GM19239 (cell line): Measurements from ENCODE around the gene PFN3.
A peak's percentile ranks its signal among the peaks of the same experiment; 100 is the strongest.
"Not testable (repeated sequence)": the region's sequence is repeated elsewhere in the genome, so short reads cannot be mapped to it uniquely, and the experiment has no call there.

Experiments
- DNase-seq: peaks from one replicate; pipeline ENCODE4 v3.0.0; 2011; ENCODE audit warnings: low spot score; ENCODE audit not compliant: insufficient read length
- FAIRE-seq: peaks from 2 replicates; lab custom pipeline; 2011; peaks lifted over from hg19 to GRCh38; lab: Jason Lieb, UNC

The PFN3 gene

GRCh38 chr5:177377851-177378776 is 22.3 kb downstream of the PFN3 start:
- DNase-seq (no peak), FAIRE-seq (no peak)

- no peak for FAIRE-seq
Measured at GRCh38 chr5:177376107-177376506, 24.4 kb downstream of the PFN3 start.

GRCh38 chr5:177375516-177375915 is 24.9 kb downstream of the PFN3 start:
- DNase-seq, result not testable (repeated sequence)

More at GRCh38 chr5:177376107-177376506, 24.4 kb downstream of the PFN3 start:
- no peak for DNase-seq

DNA sequence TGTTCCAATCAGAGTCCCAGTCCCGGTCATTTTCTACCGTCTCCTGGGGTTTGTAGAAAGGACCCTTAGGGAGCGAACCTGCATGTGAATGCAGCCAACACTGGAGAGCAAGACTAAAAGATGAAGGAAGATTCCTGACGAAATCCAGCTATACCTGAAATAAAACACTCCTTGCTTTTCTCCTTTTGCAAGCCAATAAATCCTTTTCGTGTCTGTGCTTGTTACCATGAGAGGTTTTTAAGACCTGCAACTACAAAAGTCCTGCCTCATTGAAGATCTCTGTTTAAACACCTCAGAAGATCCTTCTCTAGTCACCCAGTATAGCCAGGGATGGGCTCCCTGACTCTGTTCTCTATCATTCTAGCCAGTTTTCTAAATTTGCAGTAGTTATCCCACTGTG is 26.2 kb downstream of the PFN3 start:
- DNase-seq (no peak), FAIRE-seq (no peak)

More at GRCh38 chr5:177375516-177375915, 24.9 kb downstream of the PFN3 start:
- FAIRE-seq, result not testable (repeated sequence)

DNA sequence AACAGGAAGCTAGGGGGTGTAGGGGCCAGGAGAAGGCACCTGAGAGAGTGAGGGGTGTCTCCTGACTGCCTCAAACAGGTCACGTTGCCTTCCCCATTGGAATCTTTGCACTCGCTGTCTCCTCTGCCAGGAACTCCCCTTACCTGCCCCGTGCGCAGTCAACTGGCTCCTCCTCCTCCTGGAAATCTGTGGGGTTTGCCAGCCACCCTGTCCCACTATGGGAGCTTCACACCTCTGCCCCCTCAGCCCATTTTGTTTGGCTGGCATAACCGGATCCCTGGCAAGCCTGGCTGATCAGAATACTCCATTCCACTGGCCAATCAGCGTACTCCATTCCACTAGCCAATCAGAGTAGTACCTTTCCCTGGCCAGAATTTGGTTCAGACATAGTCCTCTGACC is 26.7 kb downstream of the PFN3 start:
- no peak for FAIRE-seq
- no peak for DNase-seq

DNA sequence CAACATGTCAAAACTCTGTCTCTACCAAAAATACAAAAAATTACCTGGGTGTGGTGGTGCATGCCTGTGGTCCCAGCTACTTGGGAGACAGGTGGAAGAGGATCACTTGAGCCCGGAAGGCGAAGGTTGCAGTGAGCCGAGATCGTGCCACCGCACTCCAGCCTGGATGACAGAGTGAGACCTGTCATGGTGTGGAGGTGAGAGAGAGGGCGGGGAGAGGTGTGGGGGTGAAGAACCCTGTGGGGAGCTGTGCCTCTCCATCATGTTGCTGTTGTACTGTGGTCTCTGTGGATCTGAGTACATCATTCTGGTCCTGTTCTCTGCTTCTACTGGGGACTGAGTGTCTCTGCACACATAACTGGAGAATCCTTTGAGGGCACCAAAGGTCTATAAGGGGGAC is 27.6 kb downstream of the PFN3 start:
- FAIRE-seq (no peak), DNase-seq (no peak)

DNA sequence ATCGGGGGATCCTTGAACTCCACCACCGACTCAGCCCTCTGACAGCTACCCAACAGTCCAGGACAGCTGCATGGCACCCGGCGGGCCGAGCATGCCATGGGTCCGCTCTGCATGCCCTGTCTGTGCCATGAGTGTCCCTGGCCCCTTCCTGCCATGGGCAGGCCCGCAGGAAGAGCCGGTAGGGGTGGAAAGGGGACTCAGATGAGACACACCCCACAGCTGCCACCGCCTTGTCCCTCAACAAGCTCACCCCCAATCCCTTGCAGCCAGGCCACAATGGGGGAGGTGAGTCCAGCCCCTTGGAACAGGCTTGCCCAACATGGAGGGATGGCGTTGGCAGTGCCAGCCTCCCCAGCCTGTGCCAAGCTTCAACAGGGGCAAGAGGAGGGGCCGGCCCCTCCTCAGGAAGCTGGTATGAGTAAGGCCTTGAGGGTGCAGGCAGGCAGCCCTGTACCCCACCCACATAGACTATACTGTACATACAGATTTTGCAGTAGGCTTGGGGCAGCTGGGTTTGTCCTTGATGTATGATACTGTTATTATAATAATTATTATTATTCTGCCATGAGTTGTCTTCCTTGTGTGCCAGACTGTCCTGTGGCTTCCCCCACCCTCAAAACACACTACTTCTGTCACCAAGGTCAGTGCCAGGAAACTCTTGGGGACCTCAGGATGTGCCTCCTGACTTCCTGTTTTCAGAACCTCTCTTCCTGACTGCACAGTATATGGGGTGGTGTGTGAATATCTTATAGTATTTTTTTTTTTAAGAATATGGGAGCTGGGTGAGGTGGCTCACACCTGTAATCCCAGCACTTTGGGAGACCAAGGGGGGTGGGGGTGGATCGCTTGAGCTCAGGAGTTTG is 28.2 kb downstream of the PFN3 start:
- no peak for FAIRE-seq
- no peak for DNase-seq

- DNase-seq (no peak), FAIRE-seq (no peak)
Measured at GRCh38 chr5:177371120-177372033, 29.1 kb downstream of the PFN3 start.

GRCh38 chr5:177370488-177371119 is 29.9 kb downstream of the PFN3 start:
- peak; percentile 90 for DNase-seq

GRCh38 chr5:177369645-177370440 is 30.6 kb downstream of the PFN3 start:
- FAIRE-seq, result peak; percentile 44
- DNase-seq, result no peak

More at GRCh38 chr5:177370488-177371119, 29.9 kb downstream of the PFN3 start:
- peak; percentile 77 for FAIRE-seq

GRCh38 chr5:177368869-177369644 is 31.4 kb downstream of the PFN3 start:
- peak; percentile 74 for DNase-seq
- FAIRE-seq, result peak; percentile 81

GRCh38 chr5:177367981-177368868 is 32.2 kb downstream of the PFN3 start:
- DNase-seq (no peak), FAIRE-seq (no peak)

DNA sequence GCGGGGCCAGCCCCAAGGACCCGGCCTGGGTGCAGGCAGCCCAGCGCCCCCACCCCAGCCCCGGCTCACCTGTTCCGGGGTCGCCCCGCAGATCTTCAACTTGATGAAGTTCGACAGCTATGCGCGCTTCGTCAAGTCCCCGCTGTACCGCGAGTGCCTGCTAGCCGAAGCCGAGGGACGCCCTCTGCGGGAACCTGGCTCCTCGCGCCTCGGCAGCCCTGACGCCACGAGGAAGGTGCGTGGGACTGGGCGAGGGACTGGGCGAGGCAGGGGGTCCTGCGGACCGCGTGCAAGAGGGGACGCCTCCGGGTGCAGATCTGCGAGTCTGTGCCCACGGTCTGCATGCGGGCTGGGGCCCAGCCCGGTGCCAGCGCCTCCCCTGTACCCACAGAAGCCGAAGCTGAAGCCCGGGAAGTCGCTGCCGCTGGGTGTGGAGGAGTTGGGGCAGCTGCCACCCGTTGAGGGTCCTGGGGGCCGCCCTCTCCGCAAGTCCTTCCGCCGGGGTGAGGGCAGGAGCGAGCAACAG is 33.1 kb downstream of the PFN3 start:
- DNase-seq (no peak), FAIRE-seq (no peak)

- DNase-seq (no peak), FAIRE-seq (no peak)
Measured at GRCh38 chr5:177366528-177367322, 33.7 kb downstream of the PFN3 start.

DNA sequence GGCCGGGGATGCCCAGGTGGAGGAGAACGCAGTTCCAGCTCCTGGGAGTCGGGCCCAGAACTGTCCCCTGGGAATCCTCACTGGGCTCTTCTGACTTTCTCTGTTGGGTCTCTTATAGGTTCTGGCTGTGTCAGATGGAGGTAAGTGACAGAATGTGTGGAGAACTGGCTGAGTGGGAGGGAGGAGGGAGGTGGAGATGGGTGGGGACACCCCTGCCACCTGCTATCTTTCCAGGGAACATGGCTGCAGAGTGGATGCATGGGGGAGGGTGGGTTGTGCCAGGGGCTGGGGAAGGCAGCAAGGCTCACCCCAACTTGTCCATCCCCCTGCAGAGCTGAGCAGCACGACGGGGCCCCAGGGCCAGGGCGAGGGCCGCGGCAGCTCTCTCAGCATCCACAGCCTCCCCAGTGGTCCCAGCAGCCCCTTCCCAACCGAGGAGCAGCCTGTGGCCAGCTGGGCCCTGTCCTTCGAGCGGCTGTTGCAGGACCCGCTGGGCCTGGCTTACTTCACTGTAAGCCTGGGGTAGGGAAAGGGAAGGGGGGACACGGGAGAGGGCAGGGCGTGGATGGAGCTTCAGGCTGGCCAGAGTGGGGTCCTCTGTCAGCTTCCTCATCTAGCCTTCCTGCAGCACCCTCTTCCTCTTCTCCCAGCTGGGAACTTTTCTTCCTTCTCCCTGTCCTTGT is 34.5 kb downstream of the PFN3 start:
- FAIRE-seq, result no peak

More for the DNA sequence above, 34.5 kb downstream of the PFN3 start:
- DNase-seq, result no peak
